PC-9 (cell line): ENCODE measurements around the gene ATL2.

Experiments
- CTCF ChIP-seq: fragments of 200-600 bp; sonication (generic); conservative IDR thresholded peaks from 2 replicates; pipeline ENCODE4 v1.6.1; 2017; ENCODE audit warnings: mixed run types, antibody characterized with exemption, mild to moderate bottlenecking, moderate library complexity
- EZH2 ChIP-seq: fragments of 200-600 bp; sonication (generic); IDR thresholded peaks from 2 replicates; pipeline ENCODE4 v1.8.0; 2017; ENCODE audit warnings: antibody characterized with exemption, low read depth

- TF ChIP-seq CTCF (no peak), EZH2 (no peak)
Measured at GRCh38 chr2:38380397-38381130, 3.5 kb upstream of the ATL2 start.
